ENCODE measurements around the gene CEP89.
"Not testable (repeated sequence)": the region's sequence is repeated elsewhere in the genome, so short reads cannot be mapped to it uniquely, and the experiment has no call there.

Gene CEP89

GRCh38 chr19:32971715-32972540, at the start of gene CEP89, which contains the start of gene FAAP24:
Gene CEP89 (minus strand): TSS chr19:32971958. CDS start chr19:32971874, 84 bp downstream.
Gene FAAP24 (plus strand): TSS chr19:32972242. CDS start chr19:32973197, 955 bp downstream.
- H3K9ac ChIP-seq (ENCODE audit: low read length), result peak within 1 kb of the TSS; percentile 73
- H3K27ac ChIP-seq (ENCODE audit: low read depth, low read length), result peak within 1 kb of the TSS; percentile 27; the same call in 1 of the 2 replicates
- no peaks in the 10 kb centered on the region for H3K9me3 ChIP-seq (ENCODE audit: insufficient read depth, low read length)
- peak within 1 kb of the TSS; percentile 87 for H3K4me3 ChIP-seq (ENCODE audit: insufficient read depth, low read length, poor library complexity, severe bottlenecking)
- no peaks in the 10 kb centered on the region for H3K36me3 ChIP-seq (ENCODE audit: low read length)
- H3K9me2 ChIP-seq (replicated peaks; ENCODE audit: insufficient read depth, low read length), result no peaks in the 10 kb centered on the region
- no peaks in the 10 kb centered on the region for H3K27me3 ChIP-seq (ENCODE audit: low read length)
- H3K79me2 ChIP-seq (ENCODE audit: insufficient read depth, low read length), result no peaks in the 10 kb centered on the region
- peak within 1 kb of the TSS; percentile 55 for H2AFZ ChIP-seq (ENCODE audit: low read depth, low read length, severe bottlenecking)
- H3F3A ChIP-seq (ENCODE audit: insufficient read depth), result 0 out of 2 replicates have a peak, but pooled peaks cover 5% of the 10 kb centered on the region
- TF ChIP-seq, protein P1, sequence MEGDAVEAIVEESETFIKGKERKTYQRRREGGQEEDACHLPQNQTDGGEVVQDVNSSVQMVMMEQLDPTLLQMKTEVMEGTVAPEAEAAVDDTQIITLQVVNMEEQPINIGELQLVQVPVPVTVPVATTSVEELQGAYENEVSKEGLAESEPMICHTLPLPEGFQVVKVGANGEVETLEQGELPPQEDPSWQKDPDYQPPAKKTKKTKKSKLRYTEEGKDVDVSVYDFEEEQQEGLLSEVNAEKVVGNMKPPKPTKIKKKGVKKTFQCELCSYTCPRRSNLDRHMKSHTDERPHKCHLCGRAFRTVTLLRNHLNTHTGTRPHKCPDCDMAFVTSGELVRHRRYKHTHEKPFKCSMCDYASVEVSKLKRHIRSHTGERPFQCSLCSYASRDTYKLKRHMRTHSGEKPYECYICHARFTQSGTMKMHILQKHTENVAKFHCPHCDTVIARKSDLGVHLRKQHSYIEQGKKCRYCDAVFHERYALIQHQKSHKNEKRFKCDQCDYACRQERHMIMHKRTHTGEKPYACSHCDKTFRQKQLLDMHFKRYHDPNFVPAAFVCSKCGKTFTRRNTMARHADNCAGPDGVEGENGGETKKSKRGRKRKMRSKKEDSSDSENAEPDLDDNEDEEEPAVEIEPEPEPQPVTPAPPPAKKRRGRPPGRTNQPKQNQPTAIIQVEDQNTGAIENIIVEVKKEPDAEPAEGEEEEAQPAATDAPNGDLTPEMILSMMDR (IDR thresholded peaks at IDR 0.05; ENCODE audit: insufficient read depth, low read length, poor library complexity, severe bottlenecking), result no peak
- TF ChIP-seq EZH2phosphoT487 (conservative IDR thresholded peaks at IDR 0.05; ENCODE audit: low read length), result no peak
- H3K4me2 ChIP-seq (ENCODE audit: low read depth, low read length, poor library complexity, severe bottlenecking), result peak within 1 kb of the TSS; percentile 63
- no peaks in the 10 kb centered on the region for H4K20me1 ChIP-seq (ENCODE audit: low read depth, low read length)

DNA sequence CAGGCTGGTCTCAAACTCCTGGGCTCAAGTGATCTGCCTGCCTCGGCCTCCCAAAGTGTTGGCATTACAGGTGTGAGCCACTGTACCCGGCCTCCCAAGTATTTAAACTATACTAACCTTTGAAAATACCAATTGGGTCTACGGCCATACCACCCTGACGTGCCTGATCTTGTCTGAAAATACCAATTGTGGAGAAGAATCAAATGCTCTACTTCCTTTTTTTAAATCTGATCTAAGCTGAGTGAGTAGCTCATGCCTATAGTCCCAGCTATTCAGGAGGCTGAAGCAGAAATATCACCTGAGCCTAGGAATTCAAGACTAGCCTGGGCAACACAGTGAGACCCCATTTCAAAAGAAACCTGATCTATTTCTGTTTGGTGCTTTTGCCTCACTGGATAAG, 39.1 kb upstream of the CEP89 start:
- H3K4me2 ChIP-seq (ENCODE audit: low read depth, low read length, poor library complexity, severe bottlenecking); H3K27me3 ChIP-seq (ENCODE audit: low read length); H4K20me1 ChIP-seq (ENCODE audit: low read depth, low read length); H3F3A ChIP-seq (ENCODE audit: insufficient read depth); H3K4me3 ChIP-seq (ENCODE audit: insufficient read depth, low read length, poor library complexity, severe bottlenecking); H3K27ac ChIP-seq (ENCODE audit: low read depth, low read length); H3K79me2 ChIP-seq (ENCODE audit: insufficient read depth, low read length); H3K9me2 ChIP-seq (replicated peaks; ENCODE audit: insufficient read depth, low read length); H3K9ac ChIP-seq (ENCODE audit: low read length); H3K36me3 ChIP-seq (ENCODE audit: low read length); H2AFZ ChIP-seq (ENCODE audit: low read depth, low read length, severe bottlenecking); H3K9me3 ChIP-seq (ENCODE audit: insufficient read depth, low read length): not testable (repeated sequence)

DNA sequence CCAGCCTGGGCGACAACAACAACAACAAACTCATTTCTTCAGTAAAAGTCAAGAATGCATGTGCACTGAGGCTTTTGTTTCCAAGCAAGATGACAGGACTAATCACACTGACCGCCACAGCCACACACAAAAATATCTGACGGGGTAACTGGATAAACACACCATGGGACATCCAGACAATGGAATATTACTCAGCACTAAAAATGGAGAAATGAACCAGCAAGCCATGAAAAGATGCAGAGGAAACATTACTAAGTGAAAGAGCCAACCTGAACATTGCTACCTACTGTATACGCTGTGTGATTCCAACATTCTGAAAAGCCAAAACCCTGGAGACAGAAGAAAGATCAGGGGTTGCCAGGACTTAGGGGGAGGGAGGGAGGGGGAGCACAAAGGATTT, 37.0 kb upstream of the CEP89 start:
- TF ChIP-seq, protein P1 (IDR thresholded peaks at IDR 0.05; ENCODE audit: insufficient read depth, low read length, poor library complexity, severe bottlenecking), result no peak
- no peak for TF ChIP-seq EZH2phosphoT487 (conservative IDR thresholded peaks at IDR 0.05; ENCODE audit: low read length)
- no peaks in the 10 kb centered on the region for H3K79me2 ChIP-seq (ENCODE audit: insufficient read depth, low read length)
- no peaks in the 10 kb centered on the region for H3K9me2 ChIP-seq (replicated peaks; ENCODE audit: insufficient read depth, low read length)
- H3K27me3 ChIP-seq (ENCODE audit: low read length), result no peaks in the 10 kb centered on the region
- H3K36me3 ChIP-seq (ENCODE audit: low read length), result no peaks in the 10 kb centered on the region
- no peaks in the 10 kb centered on the region for H3F3A ChIP-seq (ENCODE audit: insufficient read depth)
- H3K9ac ChIP-seq (ENCODE audit: low read length), result no peak overlapping the region
- H3K9me3 ChIP-seq (ENCODE audit: insufficient read depth, low read length), result no peaks in the 10 kb centered on the region
- H4K20me1 ChIP-seq (ENCODE audit: low read depth, low read length), result no peaks in the 10 kb centered on the region
- H3K4me3 ChIP-seq (ENCODE audit: insufficient read depth, low read length, poor library complexity, severe bottlenecking), result no peak overlapping the region
- no peak overlapping the region for H2AFZ ChIP-seq (ENCODE audit: low read depth, low read length, severe bottlenecking)
- no peak overlapping the region for H3K27ac ChIP-seq (ENCODE audit: low read depth, low read length)
- H3K4me2 ChIP-seq (ENCODE audit: low read depth, low read length, poor library complexity, severe bottlenecking), result no peak overlapping the region

- no peaks in the 10 kb centered on the region for H3K36me3 ChIP-seq (ENCODE audit: low read length)
- no peak overlapping the region for H3K4me3 ChIP-seq (ENCODE audit: insufficient read depth, low read length, poor library complexity, severe bottlenecking)
- H3K9me3 ChIP-seq (ENCODE audit: insufficient read depth, low read length), result no peaks in the 10 kb centered on the region
- no peak overlapping the region for H2AFZ ChIP-seq (ENCODE audit: low read depth, low read length, severe bottlenecking)
- no peaks in the 10 kb centered on the region for H3K79me2 ChIP-seq (ENCODE audit: insufficient read depth, low read length)
- H3F3A ChIP-seq (ENCODE audit: insufficient read depth), result no peaks in the 10 kb centered on the region
- no peak for TF ChIP-seq EZH2phosphoT487 (conservative IDR thresholded peaks at IDR 0.05; ENCODE audit: low read length)
- TF ChIP-seq, protein P1 (IDR thresholded peaks at IDR 0.05; ENCODE audit: insufficient read depth, low read length, poor library complexity, severe bottlenecking), result no peak
- no peaks in the 10 kb centered on the region for H3K27me3 ChIP-seq (ENCODE audit: low read length)
- no peak overlapping the region for H3K4me2 ChIP-seq (ENCODE audit: low read depth, low read length, poor library complexity, severe bottlenecking)
- H3K27ac ChIP-seq (ENCODE audit: low read depth, low read length), result no peak overlapping the region
- no peak overlapping the region for H3K9ac ChIP-seq (ENCODE audit: low read length)
- no peaks in the 10 kb centered on the region for H4K20me1 ChIP-seq (ENCODE audit: low read depth, low read length)
- no peaks in the 10 kb centered on the region for H3K9me2 ChIP-seq (replicated peaks; ENCODE audit: insufficient read depth, low read length)
Observed at GRCh38 chr19:33005440-33005839, 33.7 kb upstream of the CEP89 start.

DNA sequence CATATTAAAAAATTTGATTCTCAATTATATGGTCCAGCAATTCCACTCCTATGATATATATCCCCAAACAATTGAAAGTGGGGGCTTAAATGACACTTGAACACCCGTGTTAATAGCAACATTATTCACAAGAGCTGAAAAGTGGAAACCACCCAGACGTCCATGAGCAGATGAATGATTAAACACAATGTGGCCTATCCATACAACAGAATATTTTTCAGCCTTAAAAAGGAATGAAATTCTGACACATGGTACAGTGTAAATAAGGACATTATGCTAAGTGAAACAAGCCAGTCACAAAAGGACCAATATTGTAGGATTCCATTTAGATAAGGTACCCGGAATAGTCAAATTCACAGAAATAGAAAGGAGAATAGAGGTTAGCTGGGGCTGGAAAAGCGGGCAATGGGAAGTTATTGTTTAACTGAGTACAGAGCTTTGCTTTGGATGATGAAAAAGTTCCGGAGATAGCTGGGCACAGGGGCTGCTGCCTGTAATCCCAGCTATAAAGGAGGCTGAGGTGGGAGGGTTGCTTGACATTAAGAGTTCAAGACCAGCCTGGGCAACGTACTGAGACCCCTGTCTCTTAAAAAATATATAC, 31.8 kb upstream of the CEP89 start:
- not testable (repeated sequence) for H4K20me1 ChIP-seq (ENCODE audit: low read depth, low read length); H3K4me2 ChIP-seq (ENCODE audit: low read depth, low read length, poor library complexity, severe bottlenecking); H3K27ac ChIP-seq (ENCODE audit: low read depth, low read length); H3F3A ChIP-seq (ENCODE audit: insufficient read depth); H3K9me3 ChIP-seq (ENCODE audit: insufficient read depth, low read length); H2AFZ ChIP-seq (ENCODE audit: low read depth, low read length, severe bottlenecking); H3K4me3 ChIP-seq (ENCODE audit: insufficient read depth, low read length, poor library complexity, severe bottlenecking); H3K36me3 ChIP-seq (ENCODE audit: low read length); H3K9me2 ChIP-seq (replicated peaks; ENCODE audit: insufficient read depth, low read length); H3K9ac ChIP-seq (ENCODE audit: low read length); H3K27me3 ChIP-seq (ENCODE audit: low read length); H3K79me2 ChIP-seq (ENCODE audit: insufficient read depth, low read length)
